NT2/D1 (cell line): Measurements from ENCODE around the gene TTC24.

ENCODE experiments used
- YY1 ChIP-seq: IDR thresholded peaks from 2 replicates; pipeline ENCODE4 v1.6.1; 2011; ENCODE audit not compliant: insufficient read length, insufficient read depth
- ZNF274 ChIP-seq: IDR thresholded peaks from 2 replicates; pipeline ENCODE4 v1.6.1; 2011; ENCODE audit warnings: mild to moderate bottlenecking, low read depth, low read length

GRCh38 chr1:156589546-156589945 lies 10.0 kb downstream of the TTC24 start:
- no peak for TF ChIP-seq ZNF274
- TF ChIP-seq YY1 = no peak
